ENCODE measurements around the gene DUS2. TPM values are rescaled to one million over a fixed set of nuclear protein-coding genes. Genes with fewer than 3 reads are reported as not detected.
A peak's percentile ranks its signal among the peaks of the same experiment; 100 is the strongest.

Gene DUS2
- total RNA-seq, 4 donors from 2014 or later = 10.0 to 14.1 (median 12.9) TPM

DNA sequence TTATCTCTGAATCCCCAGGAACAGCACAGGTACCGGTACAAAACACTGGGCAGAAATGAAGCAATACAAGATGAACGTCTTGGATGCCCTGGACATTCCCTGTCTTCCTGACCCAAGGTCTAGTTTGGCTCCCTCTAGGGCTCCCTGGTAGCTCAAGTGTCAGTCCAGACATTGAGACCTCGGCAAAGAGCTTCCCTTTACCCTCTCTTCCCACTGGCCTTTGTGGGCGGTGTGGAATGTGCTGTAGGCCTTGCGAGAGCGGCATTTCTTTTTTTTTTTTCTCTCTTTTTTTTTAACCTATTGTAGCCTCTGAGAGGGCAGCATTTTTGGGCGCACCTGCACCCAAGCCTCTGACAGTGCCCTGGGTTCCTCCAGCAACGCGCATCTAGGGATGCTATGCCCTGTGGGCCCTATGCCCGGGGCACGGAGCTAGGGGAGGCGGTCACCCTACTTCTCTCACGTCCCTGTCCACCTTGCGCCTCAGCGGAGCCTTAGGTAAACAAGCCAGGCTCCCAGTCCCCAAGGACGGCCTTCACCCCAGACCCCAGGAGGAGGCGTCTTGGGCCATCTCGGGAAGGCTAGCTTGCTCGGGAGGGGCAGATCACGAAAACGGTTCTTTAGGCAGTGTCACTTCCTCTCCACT lies 60.9 kb downstream of the DUS2 start:
- Histone ChIP-seq H3K4me1 (peaks cover 55 to 75% of the 10 kb centered on the region in 2 donors), H3K4me3 (replicated peaks in 1 of 3) (no peak overlapping the region), H3K9me3 (no peaks in the 10 kb centered on the region), H3K27me3 (no peaks in the 10 kb centered on the region), H3K36me3 (no peaks in the 10 kb centered on the region), H3K27ac (peak overlapping the region; percentile 90 to 95 (median 95))
- intact Hi-C loops (cut with DNase I) = no loop called here
- DNase-seq = no peak
- TF ChIP-seq, protein P1, sequence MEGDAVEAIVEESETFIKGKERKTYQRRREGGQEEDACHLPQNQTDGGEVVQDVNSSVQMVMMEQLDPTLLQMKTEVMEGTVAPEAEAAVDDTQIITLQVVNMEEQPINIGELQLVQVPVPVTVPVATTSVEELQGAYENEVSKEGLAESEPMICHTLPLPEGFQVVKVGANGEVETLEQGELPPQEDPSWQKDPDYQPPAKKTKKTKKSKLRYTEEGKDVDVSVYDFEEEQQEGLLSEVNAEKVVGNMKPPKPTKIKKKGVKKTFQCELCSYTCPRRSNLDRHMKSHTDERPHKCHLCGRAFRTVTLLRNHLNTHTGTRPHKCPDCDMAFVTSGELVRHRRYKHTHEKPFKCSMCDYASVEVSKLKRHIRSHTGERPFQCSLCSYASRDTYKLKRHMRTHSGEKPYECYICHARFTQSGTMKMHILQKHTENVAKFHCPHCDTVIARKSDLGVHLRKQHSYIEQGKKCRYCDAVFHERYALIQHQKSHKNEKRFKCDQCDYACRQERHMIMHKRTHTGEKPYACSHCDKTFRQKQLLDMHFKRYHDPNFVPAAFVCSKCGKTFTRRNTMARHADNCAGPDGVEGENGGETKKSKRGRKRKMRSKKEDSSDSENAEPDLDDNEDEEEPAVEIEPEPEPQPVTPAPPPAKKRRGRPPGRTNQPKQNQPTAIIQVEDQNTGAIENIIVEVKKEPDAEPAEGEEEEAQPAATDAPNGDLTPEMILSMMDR (IDR thresholded peaks at IDR 0.05) = no peak
- WGBS, 2 donors = 59 to 62% methylated on average over 21 of the region's 21 CpGs

DNA sequence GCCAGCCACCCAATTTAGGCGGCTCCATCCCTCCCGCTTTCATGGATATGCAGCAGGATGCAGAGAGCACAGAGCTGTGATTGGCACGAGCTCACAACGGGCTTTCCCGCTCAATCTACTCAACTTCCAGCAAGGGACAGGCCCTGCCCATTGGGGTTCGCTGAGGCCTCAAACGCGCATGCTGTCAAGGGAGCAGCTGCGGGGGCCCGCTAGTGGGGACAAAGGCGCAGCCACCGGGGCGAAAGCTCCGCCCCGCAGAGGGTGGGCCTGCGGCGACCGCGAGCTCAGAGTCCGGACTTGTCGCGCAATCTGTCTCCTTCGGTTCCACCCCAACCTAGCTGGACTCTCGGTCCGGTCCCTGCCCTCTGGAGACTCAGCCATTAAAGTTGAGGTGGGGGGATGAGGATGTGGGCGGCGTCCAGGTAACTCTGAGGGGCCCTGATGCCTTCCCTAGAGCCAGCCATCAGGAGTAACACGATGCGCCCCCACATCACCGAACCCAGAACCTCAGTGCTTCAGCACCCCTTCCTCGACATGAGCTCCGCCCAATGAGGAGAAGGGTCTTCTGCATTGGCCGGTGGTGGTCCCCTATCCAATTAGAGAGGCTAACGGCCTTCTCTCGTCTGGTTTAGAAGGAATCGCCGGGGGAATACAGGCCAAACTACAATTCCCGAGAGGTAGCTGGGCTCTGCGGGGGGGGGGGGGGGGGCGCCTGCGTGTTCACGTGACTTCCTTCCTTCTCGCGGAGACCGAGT lies 61.6 kb downstream of the DUS2 start:
- Histone ChIP-seq H3K27ac (peak overlapping the region; percentile 90 to 95 (median 95)), H3K4me3 (replicated peaks in 1 of 3) (peak overlapping the region in 2 of 3 donors; percentile 7 to 16), H3K36me3 (no peaks in the 10 kb centered on the region), H3K9me3 (no peaks in the 10 kb centered on the region), H3K4me1 (peaks cover 56 to 68% of the 10 kb centered on the region in 2 donors), H3K27me3 (no peaks in the 10 kb centered on the region)
- peak in 1 of 2 donors; percentile 61 for TF ChIP-seq POLR2A (IDR thresholded peaks at IDR 0.05)
- TF ChIP-seq, protein P1 (IDR thresholded peaks at IDR 0.05) = peak in 2 of 6 experiments; percentile 5 to 21
- WGBS, 2 donors = 4 to 15% methylated on average over 10 to 12 of the region's 45 CpGs
- intact Hi-C loops (cut with DNase I) = no loop called here
- peak; percentile 82 to 86 for DNase-seq

DNA sequence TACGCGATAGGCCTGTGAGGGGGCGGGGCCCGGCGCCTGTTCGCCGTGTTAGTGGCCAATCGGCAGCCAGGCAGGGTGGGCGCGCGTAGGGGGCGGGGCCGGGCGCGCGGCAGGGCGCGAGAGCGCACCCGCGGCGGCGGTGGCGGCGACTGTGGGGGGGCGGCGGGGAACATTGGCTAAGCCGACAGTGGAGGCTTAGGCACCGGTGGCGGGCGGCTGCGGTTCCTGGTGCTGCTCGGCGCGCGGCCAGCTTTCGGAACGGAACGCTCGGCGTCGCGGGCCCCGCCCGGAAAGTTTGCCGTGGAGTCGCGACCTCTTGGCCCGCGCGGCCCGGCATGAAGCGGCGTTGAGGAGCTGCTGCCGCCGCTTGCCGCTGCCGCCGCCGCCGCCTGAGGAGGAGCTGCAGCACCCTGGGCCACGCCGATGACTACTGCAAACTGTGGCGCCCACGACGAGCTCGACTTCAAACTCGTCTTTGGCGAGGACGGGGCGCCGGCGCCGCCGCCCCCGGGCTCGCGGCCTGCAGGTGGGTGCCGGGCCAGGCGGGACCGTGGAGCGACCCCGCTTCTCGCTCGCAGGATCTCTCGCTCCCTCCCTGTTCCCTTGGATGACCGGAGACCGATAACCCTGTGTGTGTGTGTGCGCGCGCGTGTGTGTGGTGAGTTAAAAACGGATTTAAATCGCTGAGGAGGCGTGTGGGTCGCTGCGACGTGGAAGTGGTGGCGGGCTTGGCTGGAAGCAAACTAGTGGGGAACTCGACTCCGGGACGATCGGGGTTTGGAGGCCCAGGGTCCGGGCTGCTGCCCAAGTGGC lies 62.4 kb downstream of the DUS2 start, which contains the start of gene NFATC3:
TSS of gene NFATC3 (plus strand) at position 112 of the 813 bp plus-strand sequence. CDS start at position 424, 312 bp downstream.
- intact Hi-C loops (cut with DNase I) = no loop called here
- Histone ChIP-seq H3K4me3 (replicated peaks in 1 of 3) (peak within 1 kb of the TSS; percentile 54 to 96 (median 60)), H3K27ac (peak within 1 kb of the TSS; percentile 95 to 96 (median 95)), H3K4me1 (peaks cover 59 to 60% of the 10 kb centered on the region in 2 donors), H3K9me3 (no peaks in the 10 kb centered on the region), H3K36me3 (no peaks in the 10 kb centered on the region), H3K27me3 (no peaks in the 10 kb centered on the region)
- peak; percentile 99 to 100 for DNase-seq
- TF ChIP-seq POLR2A (IDR thresholded peaks at IDR 0.05) = peak in 1 of 2 donors; percentile 82
- TF ChIP-seq, protein P1 (IDR thresholded peaks at IDR 0.05) = no peak
- WGBS, 2 donors = 1 to 2% methylated on average over 9 to 27 of the region's 104 CpGs

DNA sequence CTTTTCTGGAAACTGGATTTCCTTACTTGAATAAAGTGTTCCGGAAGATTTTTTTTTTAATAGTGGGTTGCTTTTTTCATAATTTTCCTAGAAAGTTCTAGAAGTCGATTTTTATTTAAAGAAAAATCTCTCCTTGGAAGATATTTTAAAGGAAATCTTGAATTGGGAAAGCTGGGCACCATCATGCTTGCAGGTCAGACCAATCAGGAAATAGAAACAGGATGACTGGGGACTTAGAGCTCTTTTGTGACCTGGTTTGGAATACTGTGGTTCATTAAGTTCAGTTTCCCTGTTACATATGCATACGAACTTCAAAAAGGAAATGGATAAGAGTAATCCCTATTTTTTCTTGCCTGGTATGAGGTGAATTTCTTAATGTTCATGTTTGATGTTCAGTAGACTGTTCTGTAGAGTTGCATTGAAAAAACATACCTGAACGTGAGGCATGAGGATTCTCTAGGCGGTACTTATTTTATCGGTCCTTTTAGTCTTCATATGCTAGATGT lies 63.3 kb downstream of the DUS2 start:
- no peaks in the 10 kb centered on the region for H3K36me3 ChIP-seq
- intact Hi-C loops (cut with DNase I) = no loop called here
- H3K9me3 ChIP-seq = no peaks in the 10 kb centered on the region
- DNase-seq = no peak
- WGBS, 2 donors = 0% methylated on average over 6 of the region's 6 CpGs
- H3K27me3 ChIP-seq = no peaks in the 10 kb centered on the region
- H3K27ac ChIP-seq = peak overlapping the region; percentile 73 to 96 (median 94)
- H3K4me1 ChIP-seq = peaks cover 59% of the 10 kb centered on the region in 2 donors
- TF ChIP-seq, protein P1 (IDR thresholded peaks at IDR 0.05) = no peak
- no peak for TF ChIP-seq POLR2A (IDR thresholded peaks at IDR 0.05)
- H3K4me3 ChIP-seq (replicated peaks in 1 of 3) = peak overlapping the region in 2 of 3 donors; percentile 54 to 96
